ENCODE results near the gene UACA. TPM values are rescaled to one million over a fixed set of nuclear protein-coding genes. Genes with fewer than 3 reads are reported as not detected.

UACA gene
- total and polyA plus RNA-seq, 8 donors, result 4.9 to 135 (median 36.1) TPM

DNA sequence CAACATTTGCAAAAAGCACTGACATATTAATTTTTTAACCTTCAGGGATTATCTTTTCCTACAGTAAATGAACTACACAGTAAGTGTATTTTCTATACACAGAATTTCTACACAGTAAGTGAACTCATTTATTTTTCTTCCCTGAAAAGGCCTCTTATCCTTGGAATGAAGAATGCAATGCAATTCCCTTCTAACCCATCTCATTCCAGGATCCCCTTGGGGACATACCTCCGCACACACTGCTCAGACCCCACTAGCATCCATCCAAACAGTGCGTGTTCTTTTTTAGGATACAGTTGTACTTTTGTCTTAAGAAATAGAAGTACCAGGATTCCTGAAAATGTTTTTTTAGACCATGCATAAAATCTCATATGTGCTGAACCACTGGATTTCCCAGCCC, 152.8 kb downstream of the UACA start:
- intact Hi-C loops (cut with DNase I; ENCODE audit: low total_unique reads), result no loop called here
- TF ChIP-seq POLR2AphosphoS5 (IDR thresholded peaks at IDR 0.05), result no peak
- no peak for TF ChIP-seq EP300 (IDR thresholded peaks at IDR 0.05)
- no peak for TF ChIP-seq POLR2A (IDR thresholded peaks at IDR 0.05)
- TF ChIP-seq, protein P1, sequence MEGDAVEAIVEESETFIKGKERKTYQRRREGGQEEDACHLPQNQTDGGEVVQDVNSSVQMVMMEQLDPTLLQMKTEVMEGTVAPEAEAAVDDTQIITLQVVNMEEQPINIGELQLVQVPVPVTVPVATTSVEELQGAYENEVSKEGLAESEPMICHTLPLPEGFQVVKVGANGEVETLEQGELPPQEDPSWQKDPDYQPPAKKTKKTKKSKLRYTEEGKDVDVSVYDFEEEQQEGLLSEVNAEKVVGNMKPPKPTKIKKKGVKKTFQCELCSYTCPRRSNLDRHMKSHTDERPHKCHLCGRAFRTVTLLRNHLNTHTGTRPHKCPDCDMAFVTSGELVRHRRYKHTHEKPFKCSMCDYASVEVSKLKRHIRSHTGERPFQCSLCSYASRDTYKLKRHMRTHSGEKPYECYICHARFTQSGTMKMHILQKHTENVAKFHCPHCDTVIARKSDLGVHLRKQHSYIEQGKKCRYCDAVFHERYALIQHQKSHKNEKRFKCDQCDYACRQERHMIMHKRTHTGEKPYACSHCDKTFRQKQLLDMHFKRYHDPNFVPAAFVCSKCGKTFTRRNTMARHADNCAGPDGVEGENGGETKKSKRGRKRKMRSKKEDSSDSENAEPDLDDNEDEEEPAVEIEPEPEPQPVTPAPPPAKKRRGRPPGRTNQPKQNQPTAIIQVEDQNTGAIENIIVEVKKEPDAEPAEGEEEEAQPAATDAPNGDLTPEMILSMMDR (IDR thresholded peaks at IDR 0.05), result no peak

DNA sequence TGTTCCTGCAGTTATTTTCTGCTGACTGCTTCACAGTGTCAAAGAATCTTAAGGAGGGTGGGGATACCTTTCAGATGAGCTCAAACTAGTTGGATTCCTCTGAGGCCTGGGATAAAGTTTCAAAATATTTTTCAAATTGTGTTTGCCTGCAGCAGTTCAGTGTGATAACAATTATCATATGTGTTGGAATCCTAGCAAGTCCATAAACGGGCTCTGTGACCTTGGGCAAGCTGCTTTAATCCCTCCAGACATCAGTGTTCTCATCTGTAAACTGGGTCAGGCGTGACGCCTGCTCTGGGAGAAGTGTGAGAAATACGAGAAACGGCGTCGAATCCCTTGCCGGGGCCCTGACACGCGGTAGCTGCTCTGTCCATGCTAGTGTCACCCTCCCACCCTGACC, 153.5 kb downstream of the UACA start:
- no peaks in the 10 kb centered on the region for H3K9me3 ChIP-seq
- DNase-seq, result no peak
- H3K4me3 ChIP-seq, result no peak overlapping the region
- TF ChIP-seq POLR2AphosphoS5 (IDR thresholded peaks at IDR 0.05), result no peak
- TF ChIP-seq POLR2A (IDR thresholded peaks at IDR 0.05), result no peak
- TF ChIP-seq EP300 (IDR thresholded peaks at IDR 0.05), result no peak
- TF ChIP-seq, protein P1 (IDR thresholded peaks at IDR 0.05), result no peak
- no peaks in the 10 kb centered on the region for H3K27me3 ChIP-seq
- no peaks in the 10 kb centered on the region for H3K36me3 ChIP-seq
- H3K27ac ChIP-seq, result no peak overlapping the region
- WGBS, 5 donors, result 92 to 94% (median 93%) methylated on average over 10 of the region's 10 CpGs
- intact Hi-C loops (cut with DNase I; ENCODE audit: low total_unique reads), result no loop called here
- peaks cover 11 to 16% (median 13%) of the 10 kb centered on the region in 4 donors for H3K4me1 ChIP-seq

More for the DNA sequence above, 152.8 kb downstream of the UACA start:
- H3K27me3 ChIP-seq, result no peaks in the 10 kb centered on the region
- no peaks in the 10 kb centered on the region for H3K9me3 ChIP-seq
- 72 to 100% (median 96%) methylated on average over 2 of the region's 2 CpGs for WGBS, 5 donors
- no peak overlapping the region for H3K27ac ChIP-seq
- H3K4me1 ChIP-seq, result peaks cover 5 to 10% (median 7%) of the 10 kb centered on the region in 4 donors
- no peaks in the 10 kb centered on the region for H3K36me3 ChIP-seq
- H3K4me3 ChIP-seq, result no peak overlapping the region
- DNase-seq, result no peak

DNA sequence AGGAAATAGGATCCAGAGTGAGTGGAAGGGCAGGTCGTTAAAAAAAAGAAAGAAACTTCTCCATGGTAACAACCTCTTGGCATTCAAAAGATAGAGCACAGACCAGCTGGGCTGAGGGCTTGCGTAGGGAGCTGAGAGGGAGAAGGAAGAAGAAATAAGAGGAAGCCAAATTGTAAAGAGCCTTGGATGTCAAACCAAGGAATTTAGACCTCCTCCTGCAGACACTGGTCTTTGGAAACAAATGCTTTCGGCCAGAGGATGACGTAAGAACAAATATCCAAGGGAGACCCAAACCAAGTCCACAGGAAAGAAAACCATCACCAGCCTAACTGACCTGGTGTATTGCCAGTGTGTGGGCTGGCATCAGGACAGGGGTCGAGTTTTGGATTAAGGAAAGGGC, 155.2 kb downstream of the UACA start:
- WGBS, 5 donors, result 33 to 44% (median 40%) methylated on average over 5 of the region's 5 CpGs
- H3K9me3 ChIP-seq, result no peaks in the 10 kb centered on the region
- peak in 1 of 2 donors; percentile 84 for DNase-seq

DNA sequence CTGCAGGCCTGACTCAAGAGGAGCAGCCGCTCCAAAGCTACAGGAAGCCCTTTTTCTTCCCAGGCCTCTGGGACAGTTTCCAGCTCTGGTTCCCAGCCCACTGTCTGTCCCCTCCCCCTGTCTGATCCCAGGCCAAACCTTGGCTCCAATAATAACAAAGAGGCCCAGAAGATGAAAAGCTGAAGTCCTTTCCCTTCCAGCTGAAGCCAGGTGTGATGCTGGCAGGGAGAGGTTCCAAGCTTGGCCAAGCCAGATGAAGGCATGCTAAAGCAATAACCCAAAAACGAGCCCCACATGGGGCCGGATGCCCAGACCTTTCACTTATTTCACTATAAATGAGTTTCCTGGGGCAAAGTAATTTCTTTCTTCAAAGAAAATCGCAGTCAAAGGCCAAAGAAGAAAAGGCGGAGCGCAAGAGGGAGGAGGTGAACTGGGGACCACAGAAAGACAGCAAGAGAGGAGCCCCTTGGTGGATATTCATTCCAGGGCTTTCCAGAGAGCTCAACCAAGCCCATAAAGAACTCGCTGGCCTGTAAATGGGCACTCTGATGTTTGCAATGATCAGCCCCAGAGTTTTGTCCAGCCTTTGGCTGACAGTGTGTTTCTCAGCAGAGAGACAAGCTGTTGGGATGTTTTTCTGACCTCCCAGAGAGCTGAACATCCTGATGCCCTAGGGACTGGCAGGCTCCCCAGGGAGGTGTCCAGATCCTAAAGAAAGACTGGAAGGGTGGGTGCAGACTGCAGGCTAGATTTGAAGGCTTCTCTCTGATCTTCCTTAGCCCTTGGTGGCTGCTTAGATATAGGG, 157.6 kb downstream of the UACA start:
- Histone ChIP-seq H3K27me3 (no peaks in the 10 kb centered on the region), H3K4me1 (peaks cover 13 to 26% (median 18%) of the 10 kb centered on the region in 4 donors), H3K4me3 (no peak overlapping the region), H3K27ac (peak overlapping the region in 2 of 5 donors; percentile 19 to 48), H3K9me3 (no peaks in the 10 kb centered on the region), H3K36me3 (no peaks in the 10 kb centered on the region)
- intact Hi-C loops (cut with DNase I; ENCODE audit: low total_unique reads), result no loop called here
- TF ChIP-seq POLR2A (IDR thresholded peaks at IDR 0.05) (no peak), POLR2AphosphoS5 (IDR thresholded peaks at IDR 0.05) (no peak), EP300 (IDR thresholded peaks at IDR 0.05) (no peak)
- TF ChIP-seq, protein P1 (IDR thresholded peaks at IDR 0.05), result no peak
- 35 to 53% (median 41%) methylated on average over 7 of the region's 7 CpGs for WGBS, 5 donors
- DNase-seq, result peak; percentile 82 to 91

More for the DNA sequence above, 155.2 kb downstream of the UACA start:
- Histone ChIP-seq H3K27ac (no peak overlapping the region), H3K4me1 (peaks cover 13 to 26% (median 18%) of the 10 kb centered on the region in 4 donors), H3K36me3 (no peaks in the 10 kb centered on the region), H3K27me3 (no peaks in the 10 kb centered on the region), H3K4me3 (no peak overlapping the region)
- TF ChIP-seq EP300 (IDR thresholded peaks at IDR 0.05) (no peak), POLR2AphosphoS5 (IDR thresholded peaks at IDR 0.05) (no peak), POLR2A (IDR thresholded peaks at IDR 0.05) (no peak)
- TF ChIP-seq, protein P1 (IDR thresholded peaks at IDR 0.05), result no peak
- intact Hi-C loops (cut with DNase I; ENCODE audit: low total_unique reads), result no loop called here

All from stomach (tissue), 9 donors.